Measurements from ENCODE around the gene DLGAP1.

The DLGAP1 gene

DNA sequence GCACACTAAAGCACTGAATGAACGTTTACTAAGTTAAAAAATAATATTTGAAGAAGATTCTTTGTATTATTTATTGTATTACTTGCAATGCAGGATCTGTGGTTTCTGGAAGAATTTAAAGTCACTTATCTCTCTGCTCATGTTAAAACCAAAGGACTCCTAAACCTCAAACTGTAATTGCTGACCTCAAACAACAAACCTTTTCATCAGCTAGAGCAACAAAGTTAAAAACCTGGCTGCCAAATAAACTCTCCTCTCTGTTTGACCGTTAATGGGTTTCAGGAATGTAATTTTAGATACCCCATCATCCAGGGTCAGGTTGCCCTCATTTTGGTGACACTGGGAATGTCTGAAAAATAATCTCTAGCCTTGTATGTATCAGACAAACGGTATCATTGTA is 766.0 kb downstream of the DLGAP1 start:
- TF ChIP-seq, protein P1, sequence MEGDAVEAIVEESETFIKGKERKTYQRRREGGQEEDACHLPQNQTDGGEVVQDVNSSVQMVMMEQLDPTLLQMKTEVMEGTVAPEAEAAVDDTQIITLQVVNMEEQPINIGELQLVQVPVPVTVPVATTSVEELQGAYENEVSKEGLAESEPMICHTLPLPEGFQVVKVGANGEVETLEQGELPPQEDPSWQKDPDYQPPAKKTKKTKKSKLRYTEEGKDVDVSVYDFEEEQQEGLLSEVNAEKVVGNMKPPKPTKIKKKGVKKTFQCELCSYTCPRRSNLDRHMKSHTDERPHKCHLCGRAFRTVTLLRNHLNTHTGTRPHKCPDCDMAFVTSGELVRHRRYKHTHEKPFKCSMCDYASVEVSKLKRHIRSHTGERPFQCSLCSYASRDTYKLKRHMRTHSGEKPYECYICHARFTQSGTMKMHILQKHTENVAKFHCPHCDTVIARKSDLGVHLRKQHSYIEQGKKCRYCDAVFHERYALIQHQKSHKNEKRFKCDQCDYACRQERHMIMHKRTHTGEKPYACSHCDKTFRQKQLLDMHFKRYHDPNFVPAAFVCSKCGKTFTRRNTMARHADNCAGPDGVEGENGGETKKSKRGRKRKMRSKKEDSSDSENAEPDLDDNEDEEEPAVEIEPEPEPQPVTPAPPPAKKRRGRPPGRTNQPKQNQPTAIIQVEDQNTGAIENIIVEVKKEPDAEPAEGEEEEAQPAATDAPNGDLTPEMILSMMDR (conservative IDR thresholded peaks at IDR 0.05; ENCODE audit: control insufficient read depth, insufficient read depth, low read depth, low read length), result no peak
- no peak for DNase-seq (ENCODE audit: low read depth)

DNA sequence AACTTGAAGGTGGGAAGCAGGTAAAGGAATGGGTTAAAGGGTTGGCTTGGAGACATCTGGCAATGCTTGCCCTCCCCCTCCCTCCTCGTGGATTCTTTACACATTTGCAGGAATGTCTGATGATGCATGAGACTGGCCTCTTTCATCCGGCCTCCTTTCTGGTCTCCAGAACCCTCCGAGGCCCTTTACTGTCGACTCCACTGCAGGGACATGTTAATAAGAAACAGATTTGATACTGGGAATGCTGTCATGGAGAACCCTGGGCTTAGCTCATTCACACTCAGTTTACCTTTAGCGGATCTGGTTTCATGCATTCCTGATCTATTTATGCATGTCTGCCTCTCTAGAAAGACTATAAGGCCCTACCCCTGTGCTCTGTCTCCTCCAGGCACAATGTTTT is 766.4 kb downstream of the DLGAP1 start:
- TF ChIP-seq, protein P1 (conservative IDR thresholded peaks at IDR 0.05; ENCODE audit: control insufficient read depth, insufficient read depth, low read depth, low read length), result no peak
- DNase-seq (ENCODE audit: low read depth), result peak; percentile 99
- no peak overlapping the region for H3K4me3 ChIP-seq (ENCODE audit: control insufficient read depth, low read depth, low read length)

More for the DNA sequence above, 766.0 kb downstream of the DLGAP1 start:
- H3K4me3 ChIP-seq (ENCODE audit: control insufficient read depth, low read depth, low read length), result no peak overlapping the region

DNA sequence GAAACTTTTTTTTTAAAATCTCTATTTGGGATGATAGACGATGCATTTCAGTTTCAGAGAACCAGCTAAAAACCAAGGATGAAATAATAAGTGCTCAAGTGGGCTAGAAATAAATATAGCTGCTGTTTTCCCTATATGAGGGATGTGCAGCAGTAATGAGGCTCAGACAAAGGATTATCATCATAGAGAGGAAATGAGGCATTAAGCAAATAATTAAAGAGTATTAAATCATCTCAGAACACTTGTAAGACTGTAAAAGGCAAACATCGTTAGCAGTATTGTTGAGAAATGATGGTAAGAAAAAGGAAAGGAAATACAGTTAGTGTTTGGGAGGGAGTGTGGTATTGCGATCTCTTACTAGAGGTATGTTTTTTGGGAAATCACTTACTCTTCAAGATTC is 771.6 kb downstream of the DLGAP1 start:
- H3K4me3 ChIP-seq (ENCODE audit: control insufficient read depth, low read depth, low read length), result no peak overlapping the region
- DNase-seq (ENCODE audit: low read depth), result no peak
- TF ChIP-seq, protein P1 (conservative IDR thresholded peaks at IDR 0.05; ENCODE audit: control insufficient read depth, insufficient read depth, low read depth, low read length), result no peak

DNA sequence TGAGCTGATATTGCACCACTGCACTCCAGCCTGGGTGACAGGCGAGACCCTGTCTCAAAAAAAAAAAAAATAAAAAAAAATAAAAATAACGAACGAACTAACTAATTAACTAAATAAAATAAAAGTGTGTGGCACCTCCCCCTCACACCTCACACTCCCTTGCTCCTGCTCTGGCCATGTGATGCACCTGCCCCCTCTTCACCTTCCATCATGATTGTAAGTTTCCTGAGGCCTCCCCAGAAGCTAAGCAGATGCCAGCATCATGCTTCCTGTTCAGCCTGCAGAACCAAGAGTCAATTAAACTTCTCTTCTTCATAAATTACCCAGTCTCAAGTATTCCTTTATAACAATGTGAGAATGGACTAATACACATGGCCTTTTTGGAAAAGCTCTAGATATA is 773.0 kb downstream of the DLGAP1 start:
- DNase-seq (ENCODE audit: low read depth), result no peak
- TF ChIP-seq, protein P1 (conservative IDR thresholded peaks at IDR 0.05; ENCODE audit: control insufficient read depth, insufficient read depth, low read depth, low read length), result no peak
- no peak overlapping the region for H3K4me3 ChIP-seq (ENCODE audit: control insufficient read depth, low read depth, low read length)

DNA sequence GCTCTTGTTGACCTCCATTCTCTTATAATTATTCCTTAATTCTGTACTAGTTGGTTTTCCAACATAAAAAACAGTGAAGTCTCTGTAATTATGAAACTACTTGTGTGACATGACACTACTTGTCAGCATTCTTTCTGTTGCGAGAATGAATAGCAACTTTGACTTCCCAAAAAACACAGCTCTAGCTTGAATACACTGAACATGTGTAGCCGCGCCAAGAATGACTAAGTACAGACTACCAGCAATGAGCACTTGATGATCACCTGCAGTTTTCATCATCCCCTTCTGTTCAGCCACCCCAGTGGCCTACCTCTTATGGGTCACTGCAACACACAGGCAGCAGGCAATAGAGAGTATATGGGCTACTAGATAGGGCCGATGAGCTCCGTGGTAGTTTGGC is 775.9 kb downstream of the DLGAP1 start:
- TF ChIP-seq, protein P1 (conservative IDR thresholded peaks at IDR 0.05; ENCODE audit: control insufficient read depth, insufficient read depth, low read depth, low read length), result no peak
- H3K4me3 ChIP-seq (ENCODE audit: control insufficient read depth, low read depth, low read length), result no peak overlapping the region
- DNase-seq (ENCODE audit: low read depth), result no peak

DNA sequence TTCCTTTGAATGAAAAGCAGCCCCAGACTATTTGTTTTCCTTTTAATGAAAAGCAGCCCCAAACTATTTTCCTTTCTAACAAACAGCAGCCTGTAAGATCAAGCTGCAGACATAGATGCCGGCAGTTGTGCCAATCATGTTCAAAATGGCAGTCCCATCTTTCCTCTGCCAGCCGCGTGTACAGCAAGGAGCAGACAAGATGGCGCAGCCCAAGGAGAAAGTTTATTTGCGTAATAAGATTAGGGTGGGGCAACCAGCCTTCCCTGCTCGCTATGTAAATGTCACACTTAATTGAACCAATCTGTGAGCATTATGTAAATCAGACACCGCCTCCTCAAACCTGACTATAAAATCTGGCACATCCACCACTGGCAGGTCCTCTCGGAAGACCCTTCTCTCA is 779.1 kb downstream of the DLGAP1 start:
- TF ChIP-seq, protein P1 (conservative IDR thresholded peaks at IDR 0.05; ENCODE audit: control insufficient read depth, insufficient read depth, low read depth, low read length), result no peak
- DNase-seq (ENCODE audit: low read depth), result no peak

DNA sequence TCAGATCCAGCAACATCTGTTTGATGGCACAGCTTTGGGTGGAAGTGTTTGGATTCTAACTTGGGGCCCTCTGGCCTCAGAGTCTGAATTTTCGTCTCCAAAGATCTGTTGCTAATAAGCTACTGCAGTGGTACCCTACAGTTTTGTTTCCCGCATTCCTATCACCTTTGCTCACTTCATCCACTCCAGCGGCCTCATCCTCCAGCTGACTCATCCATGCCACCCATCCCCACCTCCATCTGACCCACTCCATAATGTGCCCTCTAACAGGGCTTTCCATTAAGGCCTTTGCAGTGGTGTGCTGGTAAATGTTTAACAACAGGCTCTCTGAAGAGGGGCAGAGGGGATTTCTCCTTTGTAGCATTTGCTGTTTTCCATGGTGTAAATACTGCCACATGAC is 779.7 kb downstream of the DLGAP1 start:
- DNase-seq (ENCODE audit: low read depth), result no peak
- TF ChIP-seq, protein P1 (conservative IDR thresholded peaks at IDR 0.05; ENCODE audit: control insufficient read depth, insufficient read depth, low read depth, low read length), result no peak
- no peak overlapping the region for H3K4me3 ChIP-seq (ENCODE audit: control insufficient read depth, low read depth, low read length)

More for the DNA sequence above, 779.1 kb downstream of the DLGAP1 start:
- no peak overlapping the region for H3K4me3 ChIP-seq (ENCODE audit: control insufficient read depth, low read depth, low read length)
